Colonic mucosa (tissue), 4 donors: Measurements from ENCODE around the gene GNPDA1. TPM values are rescaled to one million over a fixed set of nuclear protein-coding genes. Genes with fewer than 3 reads are reported as not detected.

Experiments used
- DNase-seq: peaks from one replicate; pipeline ENCODE4 v3.0.0-alpha.2; 2020
- H3K27ac ChIP-seq: fragments of 200-600 bp; one replicate; pipeline ENCODE4 v1.8.0; 2021
- H3K27me3 ChIP-seq: fragments of 200-600 bp; one replicate; pipeline ENCODE4 v1.8.0; 2021
- H3K36me3 ChIP-seq: fragments of 200-600 bp; one replicate; pipeline ENCODE4 v1.8.0; 2021
- H3K4me1 ChIP-seq: fragments of 200-600 bp; one replicate; pipeline ENCODE4 v1.8.0; 2021; ENCODE audit warnings: mild to moderate bottlenecking
- H3K4me3 ChIP-seq: fragments of 200-600 bp; one replicate; pipeline ENCODE4 v1.8.0; 2021
- H3K9ac ChIP-seq, 2 donors: one replicate each; pipeline ENCODE4 v1.7.0; 2013; ENCODE audit warnings: control low read depth in 2 of 2, low read depth in 2 of 2, low read length in 2 of 2
- H3K9me3 ChIP-seq: fragments of 200-600 bp; one replicate; pipeline ENCODE4 v1.8.0; 2021
- intact Hi-C: fragments of 100-400 bp; cut with DNase I; formaldehyde crosslinking; loops from one replicate; pipeline ENCODE4 v1.14.1; 2022
- total RNA-seq, 2 donors: library from RNA; stranded (reverse); fragmentation: NEBNext Ultra II Directional in 1 of 2; extraction: Animal tissue kit (Norgen Biotek cat#: 25700) in 1 of 2; gene quantifications; one replicate each; pipeline ENCODE4 v1.2.1, GENCODE V29; 2021
- TF ChIP-seq, protein P1 (sequence below): fragments of 200-600 bp; IDR thresholded peaks from one replicate; pipeline ENCODE4 v1.8.0; 2022; ENCODE audit warnings: antibody characterized with exemption, mild to moderate bottlenecking
- donor health status: healthy.
- donor health status: DM: no; HTN: no; CAD: no.
- donor health status: DM: no; HTN: no; CAD: no.

GNPDA1 gene
- total RNA-seq, 2 donors from 2014 or later = 15.5 to 19.6 TPM

DNA sequence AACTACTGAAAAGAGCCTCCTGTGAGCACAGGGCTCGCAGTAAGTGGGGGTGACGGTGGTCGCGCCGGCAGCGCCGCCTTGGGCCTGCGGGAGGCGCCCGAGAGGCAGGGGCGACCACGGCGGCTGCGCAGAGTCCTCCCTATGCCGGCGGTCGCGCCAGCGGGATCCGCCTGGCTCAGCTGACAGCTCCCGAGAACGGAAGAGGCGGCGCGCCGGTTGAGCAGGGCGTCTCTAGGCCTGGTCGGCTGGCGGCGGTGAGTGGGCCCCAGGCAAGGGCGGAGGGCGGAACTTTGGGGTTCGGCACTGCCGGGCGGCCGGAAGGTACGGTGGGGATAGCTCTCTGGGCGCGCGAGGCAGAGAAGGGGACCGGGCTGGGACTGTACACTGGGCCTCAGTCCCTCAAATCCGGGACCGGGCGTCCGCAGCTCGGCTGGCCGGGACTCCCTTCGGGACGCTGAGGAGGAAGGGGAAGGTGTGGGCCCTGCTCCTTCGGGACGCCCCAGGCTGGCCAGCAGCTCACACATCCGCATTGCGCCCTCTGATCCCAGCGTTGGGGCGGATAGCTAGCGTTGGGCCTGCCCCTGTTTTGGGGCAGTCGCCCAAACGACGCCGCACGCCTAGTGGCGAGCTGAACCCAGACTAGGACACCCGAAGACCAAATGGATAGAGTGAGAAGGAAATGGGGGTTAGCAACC, 43.8 kb downstream of the GNPDA1 start, which contains the start of gene RNF14:
TSS of gene RNF14 (plus strand) at position 192 of the 695 bp plus-strand sequence. CDS start 4,484 bp downstream, outside the sequence.
- H3K9ac ChIP-seq = peak within 1 kb of the TSS; percentile 98 to 100
- H3K27ac ChIP-seq = peak within 1 kb of the TSS; percentile 95
- TF ChIP-seq, protein P1, sequence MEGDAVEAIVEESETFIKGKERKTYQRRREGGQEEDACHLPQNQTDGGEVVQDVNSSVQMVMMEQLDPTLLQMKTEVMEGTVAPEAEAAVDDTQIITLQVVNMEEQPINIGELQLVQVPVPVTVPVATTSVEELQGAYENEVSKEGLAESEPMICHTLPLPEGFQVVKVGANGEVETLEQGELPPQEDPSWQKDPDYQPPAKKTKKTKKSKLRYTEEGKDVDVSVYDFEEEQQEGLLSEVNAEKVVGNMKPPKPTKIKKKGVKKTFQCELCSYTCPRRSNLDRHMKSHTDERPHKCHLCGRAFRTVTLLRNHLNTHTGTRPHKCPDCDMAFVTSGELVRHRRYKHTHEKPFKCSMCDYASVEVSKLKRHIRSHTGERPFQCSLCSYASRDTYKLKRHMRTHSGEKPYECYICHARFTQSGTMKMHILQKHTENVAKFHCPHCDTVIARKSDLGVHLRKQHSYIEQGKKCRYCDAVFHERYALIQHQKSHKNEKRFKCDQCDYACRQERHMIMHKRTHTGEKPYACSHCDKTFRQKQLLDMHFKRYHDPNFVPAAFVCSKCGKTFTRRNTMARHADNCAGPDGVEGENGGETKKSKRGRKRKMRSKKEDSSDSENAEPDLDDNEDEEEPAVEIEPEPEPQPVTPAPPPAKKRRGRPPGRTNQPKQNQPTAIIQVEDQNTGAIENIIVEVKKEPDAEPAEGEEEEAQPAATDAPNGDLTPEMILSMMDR = peak; percentile 98
- intact Hi-C loops = loop anchor here (10.0 kb wide), 1 partner anchor 154 kb away; no protein-coding TSS in a partner anchor
- H3K27me3 ChIP-seq = no peaks in the 10 kb centered on the region
- H3K4me3 ChIP-seq = peak within 1 kb of the TSS; percentile 62
- peaks cover 3% of the 10 kb centered on the region for H3K4me1 ChIP-seq
- no peaks in the 10 kb centered on the region for H3K9me3 ChIP-seq
- peak; percentile 95 for DNase-seq
- peaks cover 5% of the 10 kb centered on the region for H3K36me3 ChIP-seq

DNA sequence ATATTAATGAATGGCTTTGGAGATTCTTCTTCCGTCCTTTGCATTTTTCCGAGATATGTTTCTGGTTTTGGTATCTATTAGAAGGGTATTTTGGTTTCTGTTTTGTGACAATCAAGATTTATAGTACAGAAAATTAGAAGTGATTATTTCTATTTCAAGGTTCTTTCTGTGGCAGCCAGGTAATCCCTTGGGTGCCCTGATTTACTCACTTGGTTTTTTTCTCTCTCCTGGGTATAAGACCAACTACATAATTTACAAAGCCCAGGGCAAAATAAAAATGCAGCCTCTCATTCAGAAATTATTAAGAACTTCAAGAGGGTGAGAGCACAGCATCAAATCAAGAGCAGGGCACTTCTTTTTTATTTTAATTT, 45.9 kb downstream of the GNPDA1 start:
- Histone ChIP-seq H3K27me3 (no peaks in the 10 kb centered on the region), H3K9me3 (no peaks in the 10 kb centered on the region), H3K9ac (no peak overlapping the region), H3K4me3 (no peak overlapping the region), H3K27ac (no peak overlapping the region), H3K4me1 (peaks cover 3% of the 10 kb centered on the region), H3K36me3 (no peaks in the 10 kb centered on the region)
- TF ChIP-seq, protein P1 = no peak
- intact Hi-C loops = loop anchor here (10.0 kb wide), 1 partner anchor 152 kb away; no protein-coding TSS in a partner anchor
- no peak for DNase-seq

DNA sequence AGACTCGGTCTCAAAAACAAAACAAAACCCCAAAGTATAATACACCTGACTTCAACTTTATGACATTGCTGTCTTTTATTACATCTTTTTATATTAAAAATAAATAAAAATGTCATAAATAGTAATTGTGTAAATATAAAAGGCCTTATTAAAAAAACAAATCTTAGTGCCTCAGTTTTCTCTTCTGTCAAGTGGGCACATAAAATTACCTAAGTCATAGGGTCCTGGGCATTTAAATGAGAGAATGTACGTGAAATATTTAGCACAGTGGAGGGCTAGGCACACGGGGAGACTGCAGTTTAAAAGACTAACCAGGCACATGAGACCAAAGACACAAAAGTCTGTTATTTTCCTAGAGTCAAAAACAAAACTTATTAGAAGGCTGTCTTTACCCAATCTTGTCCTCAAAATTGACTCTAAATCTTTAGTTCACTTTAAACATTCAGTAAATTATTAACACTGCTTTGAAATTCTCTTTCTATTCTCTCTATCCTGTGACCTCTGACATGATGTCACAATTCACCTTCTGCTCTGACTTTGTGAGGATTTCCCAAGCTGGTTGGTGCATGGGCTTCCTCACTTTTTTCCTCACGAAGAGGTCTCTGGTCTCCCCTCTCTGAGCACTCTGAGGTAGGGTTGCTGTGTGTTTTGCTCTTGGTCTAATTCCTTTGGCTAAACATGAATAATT, 46.4 kb downstream of the GNPDA1 start:
- H3K27ac ChIP-seq = no peak overlapping the region
- intact Hi-C loops = loop anchor here (10.0 kb wide), 1 partner anchor 152 kb away; no protein-coding TSS in a partner anchor
- no peak for DNase-seq

DNA sequence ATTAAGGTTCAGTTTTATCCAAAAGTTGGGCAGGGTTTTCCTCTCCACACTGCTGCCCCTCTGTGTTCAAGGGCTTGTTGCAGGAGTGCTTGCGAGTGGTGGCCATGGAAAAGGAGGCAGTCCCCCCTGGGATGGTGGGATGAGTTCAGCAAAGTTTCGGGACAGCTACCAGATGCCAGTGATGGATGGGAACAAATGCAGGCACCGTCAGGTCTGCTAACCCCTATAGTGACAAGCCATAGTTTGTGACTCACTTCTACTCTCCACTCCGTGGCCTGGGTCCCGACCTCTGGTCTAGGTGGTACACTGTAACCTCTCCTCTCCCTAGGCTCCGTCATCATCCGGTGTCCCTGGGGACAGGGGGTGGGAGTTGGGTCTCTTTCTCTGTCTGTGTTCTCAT, 47.8 kb downstream of the GNPDA1 start:
- H3K4me3 ChIP-seq = no peak overlapping the region
- TF ChIP-seq, protein P1 = no peak
- H3K9ac ChIP-seq = no peak overlapping the region
- peaks cover under 1% of the 10 kb centered on the region for H3K4me1 ChIP-seq
- no peaks in the 10 kb centered on the region for H3K27me3 ChIP-seq
- no peak overlapping the region for H3K27ac ChIP-seq
- intact Hi-C loops = loop anchor here (10.0 kb wide), 1 partner anchor 150 kb away; no protein-coding TSS in a partner anchor
- no peaks in the 10 kb centered on the region for H3K36me3 ChIP-seq
- DNase-seq = no peak
- H3K9me3 ChIP-seq = no peaks in the 10 kb centered on the region

More for the DNA sequence above, 46.4 kb downstream of the GNPDA1 start:
- TF ChIP-seq, protein P1 = no peak
- no peak overlapping the region for H3K9ac ChIP-seq
- H3K36me3 ChIP-seq = no peaks in the 10 kb centered on the region
- no peaks in the 10 kb centered on the region for H3K27me3 ChIP-seq
- peaks cover 3% of the 10 kb centered on the region for H3K4me1 ChIP-seq
- no peaks in the 10 kb centered on the region for H3K9me3 ChIP-seq
- no peak overlapping the region for H3K4me3 ChIP-seq

DNA sequence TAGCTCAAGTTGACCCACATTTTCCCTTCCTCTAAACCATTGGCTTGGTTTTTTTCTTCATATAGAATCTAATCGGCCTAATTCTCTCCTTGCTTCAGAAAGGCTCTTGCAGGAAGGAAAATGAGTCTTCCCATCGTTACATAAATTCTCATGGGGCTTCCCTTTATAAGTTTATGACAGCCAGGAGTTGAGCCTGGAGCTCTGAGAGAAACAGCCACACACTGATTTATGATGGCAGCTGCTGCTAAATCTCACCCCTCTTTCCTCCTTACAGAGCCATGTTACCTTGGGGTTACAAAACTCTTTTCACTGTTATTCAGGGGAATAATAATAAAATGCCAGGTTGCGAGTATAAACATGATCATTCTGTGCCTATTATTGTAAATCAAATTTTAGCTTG, 49.1 kb downstream of the GNPDA1 start:
- H3K27me3 ChIP-seq = no peaks in the 10 kb centered on the region
- H3K36me3 ChIP-seq = no peaks in the 10 kb centered on the region
- intact Hi-C loops = loop anchor here (10.0 kb wide), 1 partner anchor 149 kb away; no protein-coding TSS in a partner anchor
- no peak overlapping the region for H3K4me3 ChIP-seq
- H3K27ac ChIP-seq = no peak overlapping the region
- H3K9me3 ChIP-seq = no peaks in the 10 kb centered on the region
- H3K4me1 ChIP-seq = no peaks in the 10 kb centered on the region
- TF ChIP-seq, protein P1 = no peak
- H3K9ac ChIP-seq = no peak overlapping the region
- DNase-seq = no peak
